DMS153 (cell line): ENCODE measurements around the gene DRAM1.
"Not testable (repeated sequence)": the region's sequence is repeated elsewhere in the genome, so short reads cannot be mapped to it uniquely, and the experiment has no call there.

Source experiments
- DNase-seq: peaks from one replicate; lab custom pipeline; 2025; lab: John Stamatoyannopoulos, UW

The DRAM1 gene

GRCh38 chr12:101876861-101877805 lies at the start of gene DRAM1:
TSS of gene DRAM1 (plus strand) at chr12:101877580. CDS start at chr12:101877790, 210 bp downstream.
- peak; percentile 34 for DNase-seq

GRCh38 chr12:101828463-101829196 lies 48.8 kb upstream of the DRAM1 start:
- DNase-seq = no peak

- DNase-seq = no peak
Observed at GRCh38 chr12:101829639-101830366, 47.6 kb upstream of the DRAM1 start.

- DNase-seq = peak; percentile 74
Observed at GRCh38 chr12:101830367-101831325, 46.7 kb upstream of the DRAM1 start, which contains the start of gene GNPTAB. TSS of gene GNPTAB (minus strand) at chr12:101830959. CDS start at chr12:101830675, 284 bp downstream.

- no peak for DNase-seq
Observed at GRCh38 chr12:101832030-101832429, 45.4 kb upstream of the DRAM1 start.

GRCh38 chr12:101838628-101839323 lies 38.6 kb upstream of the DRAM1 start:
- no peak for DNase-seq

- peak; percentile 9 for DNase-seq
Observed at GRCh38 chr12:101839324-101840283, 37.8 kb upstream of the DRAM1 start.

- no peak for DNase-seq
Observed at GRCh38 chr12:101841069-101841468, 36.3 kb upstream of the DRAM1 start.

- no peak for DNase-seq
Observed at GRCh38 chr12:101845137-101845711, 32.2 kb upstream of the DRAM1 start.

- no peak for DNase-seq
Observed at GRCh38 chr12:101847325-101847724, 30.1 kb upstream of the DRAM1 start.

GRCh38 chr12:101850199-101850598 lies 27.2 kb upstream of the DRAM1 start:
- DNase-seq = no peak

GRCh38 chr12:101852998-101853397 lies 24.4 kb upstream of the DRAM1 start:
- no peak for DNase-seq

GRCh38 chr12:101854747-101855146 lies 22.6 kb upstream of the DRAM1 start:
- no peak for DNase-seq

- DNase-seq = no peak
Observed at GRCh38 chr12:101855364-101855884, 22.0 kb upstream of the DRAM1 start.

- DNase-seq = no peak
Observed at GRCh38 chr12:101855976-101856375, 21.4 kb upstream of the DRAM1 start.

GRCh38 chr12:101856614-101857013 lies 20.8 kb upstream of the DRAM1 start:
- DNase-seq = not testable (repeated sequence)

GRCh38 chr12:101857043-101857558 lies 20.3 kb upstream of the DRAM1 start:
- no peak for DNase-seq

GRCh38 chr12:101858361-101858760 lies 19.0 kb upstream of the DRAM1 start:
- DNase-seq = no peak
